T follicular helper cell (primary cell): ENCODE data around the gene C4orf50.
"Not testable (repeated sequence)": the region's sequence is repeated elsewhere in the genome, so short reads cannot be mapped to it uniquely, and the experiment has no call there.

Experiments
- DNase-seq: peaks from one replicate; pipeline ENCODE4 v3.0.0-alpha.2; 2020; ENCODE audit warnings: low read depth

C4orf50 gene

GRCh38 chr4:6017030-6017429 lies 1.2 kb downstream of the C4orf50 start:
- DNase-seq, result no peak

GRCh38 chr4:6013564-6013963 lies 4.7 kb downstream of the C4orf50 start:
- DNase-seq, result no peak

GRCh38 chr4:6012200-6012599 lies 6.0 kb downstream of the C4orf50 start:
- no peak for DNase-seq

GRCh38 chr4:6011686-6012085 lies 6.5 kb downstream of the C4orf50 start:
- no peak for DNase-seq

- no peak for DNase-seq
These were observed 7.0 kb downstream of the C4orf50 start for GRCh38 chr4:6011271-6011671.

GRCh38 chr4:6010789-6011188 lies 7.4 kb downstream of the C4orf50 start:
- no peak for DNase-seq

- no peak for DNase-seq
These were observed 8.8 kb downstream of the C4orf50 start for GRCh38 chr4:6009452-6009851.

- DNase-seq, result no peak
These were observed 9.4 kb downstream of the C4orf50 start for GRCh38 chr4:6008766-6009385.

GRCh38 chr4:6008092-6008551 lies 10.1 kb downstream of the C4orf50 start:
- no peak for DNase-seq

GRCh38 chr4:6005175-6005574 lies 13.1 kb downstream of the C4orf50 start:
- no peak for DNase-seq

GRCh38 chr4:6003485-6003884 lies 14.7 kb downstream of the C4orf50 start:
- DNase-seq, result not testable (repeated sequence)

GRCh38 chr4:6002926-6003325 lies 15.3 kb downstream of the C4orf50 start:
- DNase-seq, result no peak

GRCh38 chr4:6002492-6002833 lies 15.8 kb downstream of the C4orf50 start:
- DNase-seq, result no peak

- DNase-seq, result no peak
These were observed 16.3 kb downstream of the C4orf50 start for GRCh38 chr4:6001680-6002491.

- no peak for DNase-seq
These were observed 18.3 kb downstream of the C4orf50 start for GRCh38 chr4:5999830-6000365.

GRCh38 chr4:5999356-5999755 lies 18.9 kb downstream of the C4orf50 start:
- no peak for DNase-seq

- peak; percentile 6 for DNase-seq
These were observed 19.8 kb downstream of the C4orf50 start for GRCh38 chr4:5998333-5998936.

GRCh38 chr4:5996641-5997040 lies 21.6 kb downstream of the C4orf50 start:
- DNase-seq, result no peak

GRCh38 chr4:5995901-5996623 lies 22.2 kb downstream of the C4orf50 start:
- no peak for DNase-seq

- no peak for DNase-seq
These were observed 24.1 kb downstream of the C4orf50 start for GRCh38 chr4:5993876-5994811.

- not testable (repeated sequence) for DNase-seq
These were observed 24.9 kb downstream of the C4orf50 start for GRCh38 chr4:5993346-5993745.
